HG02981 (cell line): Measurements from ENCODE around the gene DISP3.

ENCODE experiments used
- ATAC-seq: cut with Tn5 transposase; IDR thresholded peaks from one replicate; pipeline ENCODE4 v1.9.1; 2021; ENCODE audit warnings: mild to moderate bottlenecking, moderate library complexity; ENCODE audit not compliant: unreplicated experiment

The DISP3 gene

GRCh38 chr1:11455967-11456570, 22.9 kb upstream of the DISP3 start:
- ATAC-seq: no peak

GRCh38 chr1:11456965-11457364, 22.0 kb upstream of the DISP3 start:
- ATAC-seq: no peak

- ATAC-seq: no peak
Observed at GRCh38 chr1:11458811-11459275, 20.1 kb upstream of the DISP3 start.

GRCh38 chr1:11461531-11462137, 17.3 kb upstream of the DISP3 start:
- no peak for ATAC-seq

- no peak for ATAC-seq
Observed at GRCh38 chr1:11462224-11462923, 16.6 kb upstream of the DISP3 start.

- no peak for ATAC-seq
Observed at GRCh38 chr1:11463177-11463576, 15.8 kb upstream of the DISP3 start.

GRCh38 chr1:11465307-11465706, 13.6 kb upstream of the DISP3 start:
- ATAC-seq: no peak

- ATAC-seq: no peak
Observed at GRCh38 chr1:11466416-11466815, 12.5 kb upstream of the DISP3 start.

GRCh38 chr1:11468878-11469277, 10.1 kb upstream of the DISP3 start:
- ATAC-seq: no peak

GRCh38 chr1:11470912-11471311, 8.0 kb upstream of the DISP3 start:
- ATAC-seq: no peak

GRCh38 chr1:11471473-11471872, 7.5 kb upstream of the DISP3 start:
- ATAC-seq: no peak

- ATAC-seq: no peak
Observed at GRCh38 chr1:11472284-11472683, 6.7 kb upstream of the DISP3 start.

GRCh38 chr1:11472741-11473140, 6.2 kb upstream of the DISP3 start:
- no peak for ATAC-seq

- ATAC-seq: no peak
Observed at GRCh38 chr1:11473491-11474034, 5.4 kb upstream of the DISP3 start.

- no peak for ATAC-seq
Observed at GRCh38 chr1:11474826-11475225, 4.1 kb upstream of the DISP3 start.

- ATAC-seq: no peak
Observed at GRCh38 chr1:11475748-11476147, 3.2 kb upstream of the DISP3 start.

- no peak for ATAC-seq
Observed at GRCh38 chr1:11479375-11479979, 522 bp downstream of the DISP3 start.

- no peak for ATAC-seq
Observed at GRCh38 chr1:11481019-11481418, 2.1 kb downstream of the DISP3 start.

- no peak for ATAC-seq
Observed at GRCh38 chr1:11482198-11482597, 3.2 kb downstream of the DISP3 start.

- no peak for ATAC-seq
Observed at GRCh38 chr1:11482701-11483479, 3.9 kb downstream of the DISP3 start.
